GM23248 (cell line): Measurements from ENCODE around the gene FHDC1. TPM values are rescaled to one million over a fixed set of nuclear protein-coding genes. Genes with fewer than 3 reads are reported as not detected.

ENCODE experiments used
- DNase-seq: peaks from one replicate; pipeline ENCODE4 v3.0.0-alpha.2; 2015
- H2AFZ ChIP-seq: fragments of 200-600 bp; sonication (generic); 2 replicates; pipeline ENCODE4 v1.6.1; 2016; ENCODE audit warnings: antibody characterized with exemption
- H3F3A ChIP-seq: fragments of 200-600 bp; sonication (generic); 2 replicates; pipeline ENCODE4 v1.6.1; 2016; ENCODE audit warnings: mild to moderate bottlenecking, antibody characterized with exemption, mixed run types; ENCODE audit not compliant: insufficient read depth
- H3K27ac ChIP-seq: fragments of 200-600 bp; sonication (generic); 2 replicates; pipeline ENCODE4 v1.5.1; 2016; ENCODE audit warnings: mild to moderate bottlenecking
- H3K27me3 ChIP-seq: fragments of 200-600 bp; sonication (generic); replicated peaks from 2 replicates; pipeline ENCODE4 v1.6.1; 2016; ENCODE audit warnings: mild to moderate bottlenecking; ENCODE audit not compliant: insufficient read depth
- H3K36me3 ChIP-seq: fragments of 200-600 bp; sonication (generic); 2 replicates; pipeline ENCODE4 v1.6.1; 2016; ENCODE audit warnings: low read depth, mild to moderate bottlenecking
- H3K4me1 ChIP-seq: fragments of 200-600 bp; sonication (generic); 2 replicates; pipeline ENCODE4 v1.6.1; 2016; ENCODE audit warnings: mild to moderate bottlenecking; ENCODE audit not compliant: insufficient read depth
- H3K4me2 ChIP-seq: fragments of 200-600 bp; sonication (generic); one replicate; pipeline ENCODE4 v1.6.1; 2016; ENCODE audit warnings: mild to moderate bottlenecking; ENCODE audit not compliant: unreplicated experiment
- H3K4me3 ChIP-seq: fragments of 200-600 bp; sonication (generic); 2 replicates; pipeline ENCODE4 v1.5.1; 2016; ENCODE audit warnings: mild to moderate bottlenecking
- H3K79me2 ChIP-seq: fragments of 200-600 bp; sonication (generic); 2 replicates; pipeline ENCODE4 v1.6.1; 2016; ENCODE audit warnings: mild to moderate bottlenecking; ENCODE audit not compliant: insufficient read depth
- H3K9ac ChIP-seq: fragments of 200-600 bp; sonication (generic); 2 replicates; pipeline ENCODE4 v1.6.1; 2016; ENCODE audit warnings: mild to moderate bottlenecking
- H3K9me2 ChIP-seq: fragments of 200-600 bp; sonication (generic); 2 replicates; pipeline ENCODE4 v1.6.1; 2016; ENCODE audit warnings: mixed run types, mild to moderate bottlenecking, moderate library complexity; ENCODE audit not compliant: insufficient read depth
- H3K9me3 ChIP-seq: fragments of 200-600 bp; sonication (generic); one replicate; pipeline ENCODE4 v1.6.1; 2017; ENCODE audit warnings: low read depth
- H4K20me1 ChIP-seq: fragments of 200-600 bp; sonication (generic); 2 replicates; pipeline ENCODE4 v1.6.0; 2016; ENCODE audit not compliant: insufficient read depth
- EZH2 ChIP-seq: fragments of 200-600 bp; sonication (generic); IDR thresholded peaks from 2 replicates; pipeline ENCODE4 v1.6.1; 2018; ENCODE audit warnings: antibody characterized with exemption, mild to moderate bottlenecking; ENCODE audit not compliant: insufficient read depth, poor library complexity, severe bottlenecking
- EZH2phosphoT487 ChIP-seq: fragments of 200-600 bp; sonication (generic); IDR thresholded peaks from 2 replicates; pipeline ENCODE4 v1.6.1; 2018; ENCODE audit warnings: antibody characterized with exemption, moderate library complexity, mild to moderate bottlenecking, low read depth; ENCODE audit not compliant: insufficient read depth
- WGBS, 2 experiments: methylation state at CpG; one replicate each; pipeline ENCODE4 v1.1.6; 2015 to 2017; ENCODE audit warnings: low lambda C conversion rate in 2 of 2, low coverage in 1 of 2; ENCODE audit errors: missing lambda C conversion rate in 2 of 2; 5-methylcytosine and 5-hydroxymethylcytosine counted together
- in situ Hi-C: fragments of 300-500 bp; cut with MboI; formaldehyde crosslinking; loops from 2 replicates; pipeline ENCODE4 v1.15.0; 2020
- polyA plus RNA-seq: library from polyadenylated mRNA; unstranded; fragments of >200 nt; fragmentation: Nextera tagmentation; extraction: Ambion mirVana; gene quantifications from 2 replicates; pipeline ENCODE4 v1.2.1, GENCODE V29; 2016
- total RNA-seq: library from RNA; depleted of rRNA; stranded (reverse); fragments of >200 nt; shearing (Covaris generic); gene quantifications from 2 replicates; pipeline ENCODE4 v1.2.3, GENCODE V29; 2014

Gene FHDC1
- total and polyA plus RNA-seq, 2 experiments from 2014 or later, result 0.22 to 0.51 TPM

GRCh38 chr4:153021276-153021675 lies 85.2 kb downstream of the FHDC1 start:
- WGBS, 2 experiments, result 60 to 61% methylated on average over 8 of the region's 8 CpGs
- in situ Hi-C loops, result no loop called here
- H2AFZ ChIP-seq, result no peak overlapping the region
- no peaks in the 10 kb centered on the region for H3F3A ChIP-seq
- no peaks in the 10 kb centered on the region for H3K9me3 ChIP-seq
- no peak overlapping the region for H3K4me2 ChIP-seq
- H3K36me3 ChIP-seq, result no peaks in the 10 kb centered on the region
- no peaks in the 10 kb centered on the region for H3K4me1 ChIP-seq
- H3K9ac ChIP-seq, result no peak overlapping the region
- peaks cover 8% of the 10 kb centered on the region; the same call in 1 of the 2 replicates for H3K27me3 ChIP-seq
- TF ChIP-seq EZH2phosphoT487 (no peak), EZH2 (no peak)
- no peak for DNase-seq
- no peak overlapping the region for H3K27ac ChIP-seq
- H3K79me2 ChIP-seq, result no peaks in the 10 kb centered on the region
- no peak overlapping the region for H3K4me3 ChIP-seq
- H3K9me2 ChIP-seq, result no peaks in the 10 kb centered on the region
- H4K20me1 ChIP-seq, result no peaks in the 10 kb centered on the region

- no peaks in the 10 kb centered on the region for H4K20me1 ChIP-seq
- H3K79me2 ChIP-seq, result no peaks in the 10 kb centered on the region
- DNase-seq, result no peak
- no peaks in the 10 kb centered on the region for H3K9me3 ChIP-seq
- H3F3A ChIP-seq, result no peaks in the 10 kb centered on the region
- no peak overlapping the region for H3K4me3 ChIP-seq
- H3K4me1 ChIP-seq, result no peaks in the 10 kb centered on the region
- no peak overlapping the region for H3K9ac ChIP-seq
- H3K27me3 ChIP-seq, result peaks cover 8% of the 10 kb centered on the region; the same call in 1 of the 2 replicates
- no peak overlapping the region for H3K4me2 ChIP-seq
- no peak overlapping the region for H3K27ac ChIP-seq
- no peaks in the 10 kb centered on the region for H3K36me3 ChIP-seq
- H3K9me2 ChIP-seq, result no peaks in the 10 kb centered on the region
- no peak overlapping the region for H2AFZ ChIP-seq
- in situ Hi-C loops, result no loop called here
- 72 to 74% methylated on average over 12 of the region's 12 CpGs for WGBS, 2 experiments
- no peak for TF ChIP-seq EZH2phosphoT487
- no peak for TF ChIP-seq EZH2
Measured at GRCh38 chr4:153022241-153022715, 86.2 kb downstream of the FHDC1 start.

- Histone ChIP-seq H3K9me2 (no peaks in the 10 kb centered on the region), H4K20me1 (no peaks in the 10 kb centered on the region), H3K4me2 (no peak overlapping the region), H3K79me2 (no peaks in the 10 kb centered on the region), H3K4me3 (no peak overlapping the region), H3K9ac (no peak overlapping the region), H3K27ac (no peak overlapping the region), H3K27me3 (peaks cover 8% of the 10 kb centered on the region; the same call in 1 of the 2 replicates), H3K4me1 (no peaks in the 10 kb centered on the region), H3F3A (no peaks in the 10 kb centered on the region), H3K9me3 (no peaks in the 10 kb centered on the region), H3K36me3 (no peaks in the 10 kb centered on the region), H2AFZ (no peak overlapping the region)
- in situ Hi-C loops, result no loop called here
- no peak for DNase-seq
- TF ChIP-seq EZH2phosphoT487, result no peak
- no peak for TF ChIP-seq EZH2
- WGBS, 2 experiments, result 41 to 58% methylated on average over 3 of the region's 3 CpGs
Measured at GRCh38 chr4:153023139-153023538, 87.0 kb downstream of the FHDC1 start.

GRCh38 chr4:153023692-153024394 lies 87.7 kb downstream of the FHDC1 start:
- no peak for DNase-seq
- no peaks in the 10 kb centered on the region for H4K20me1 ChIP-seq
- no peaks in the 10 kb centered on the region for H3K4me1 ChIP-seq
- 56 to 58% methylated on average over 16 to 17 of the region's 17 CpGs for WGBS, 2 experiments
- no peaks in the 10 kb centered on the region for H3K79me2 ChIP-seq
- no peaks in the 10 kb centered on the region for H3K9me2 ChIP-seq
- TF ChIP-seq EZH2, result no peak
- no peak for TF ChIP-seq EZH2phosphoT487
- H3F3A ChIP-seq, result no peaks in the 10 kb centered on the region
- no peak overlapping the region for H3K4me2 ChIP-seq
- H3K4me3 ChIP-seq, result no peak overlapping the region
- H3K27me3 ChIP-seq, result peaks cover 8% of the 10 kb centered on the region; the same call in 1 of the 2 replicates
- H3K9ac ChIP-seq, result no peak overlapping the region
- in situ Hi-C loops, result no loop called here
- no peak overlapping the region for H3K27ac ChIP-seq
- no peaks in the 10 kb centered on the region for H3K9me3 ChIP-seq
- no peak overlapping the region for H2AFZ ChIP-seq
- no peaks in the 10 kb centered on the region for H3K36me3 ChIP-seq
